Ureter (tissue), 1 donor: ENCODE measurements around the gene ZDHHC4. TPM values are rescaled to one million over a fixed set of nuclear protein-coding genes. Genes with fewer than 3 reads are reported as not detected.

Experiments
- DNase-seq: peaks from one replicate; pipeline ENCODE4 v3.0.0-alpha.2; 2020; ENCODE audit warnings: low spot score
- total RNA-seq: library from RNA; stranded (reverse); gene quantifications from one replicate; pipeline ENCODE4 v1.2.4, GENCODE V29; 2023
- donor health status: DM: yes; HTN: yes; CAD: no.

Gene ZDHHC4
- 54.4 TPM for total RNA-seq

- peak; percentile 89 for DNase-seq
These were observed at the start of gene ZDHHC4 for GRCh38 chr7:6577369-6578113. TSS of gene ZDHHC4 (plus strand) at chr7:6577454. CDS start at chr7:6580562, 3,108 bp downstream.

- no peak for DNase-seq
These were observed 48.7 kb upstream of the ZDHHC4 start for GRCh38 chr7:6528401-6529130.

DNA sequence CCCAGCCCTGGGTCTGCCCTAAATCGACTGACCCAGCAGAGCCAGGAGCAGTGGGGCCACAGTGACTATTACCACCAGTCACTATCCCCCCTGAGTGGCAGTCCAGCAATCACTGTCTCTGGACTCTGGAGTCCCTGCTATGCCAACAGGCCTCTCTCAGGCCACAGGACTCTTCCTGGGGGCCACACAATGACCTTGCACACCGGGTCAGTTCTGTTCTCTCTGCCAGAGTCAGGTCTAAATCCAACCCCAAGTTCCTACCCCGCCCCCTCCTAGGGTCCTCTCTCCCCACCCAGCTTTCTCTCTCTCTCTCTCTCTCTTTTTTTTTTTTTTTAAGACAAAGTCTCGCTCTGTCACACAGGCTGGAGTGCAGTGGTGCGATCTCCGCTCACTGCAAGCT lies 47.6 kb upstream of the ZDHHC4 start:
- DNase-seq: no peak

- DNase-seq: no peak
These were observed 46.4 kb upstream of the ZDHHC4 start for GRCh38 chr7:6530626-6531491.

DNA sequence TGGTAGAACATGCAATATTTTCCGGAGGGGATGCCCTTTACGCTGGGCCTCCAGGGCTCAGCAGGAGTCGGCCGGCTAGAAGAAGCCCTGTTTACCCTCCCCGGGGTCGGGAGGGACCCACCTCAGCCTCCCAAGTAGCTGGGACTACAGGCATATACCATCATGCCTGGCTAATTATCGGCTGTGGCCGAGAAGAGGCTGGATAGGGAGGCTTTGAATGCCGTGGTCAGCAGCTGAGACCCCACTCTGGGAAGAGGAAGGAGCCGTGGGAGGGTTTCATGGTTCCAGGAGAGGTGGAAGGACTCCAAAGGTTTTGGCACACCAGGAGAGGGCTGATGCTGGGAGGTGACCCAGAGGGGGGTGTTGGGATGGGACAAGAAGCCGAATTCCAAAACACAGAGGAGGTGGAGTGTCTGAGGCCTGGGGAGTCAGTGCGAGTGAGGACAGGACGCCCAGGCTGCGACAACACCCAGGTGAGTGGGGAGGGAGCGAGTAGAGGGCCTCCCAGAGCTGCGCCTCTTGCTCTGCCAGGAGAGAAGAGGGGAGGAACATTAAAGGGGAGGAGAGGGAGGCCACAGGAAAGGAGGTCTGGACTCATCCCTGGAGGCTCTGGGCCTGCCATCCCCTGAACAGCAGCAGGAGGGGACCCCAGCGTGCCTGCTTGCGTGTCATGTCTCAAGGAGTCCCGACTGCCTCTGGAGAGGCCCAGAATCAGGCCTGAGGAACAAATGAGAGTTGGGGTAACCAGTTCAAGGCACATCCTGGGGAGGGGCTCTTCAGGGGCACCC lies 45.6 kb upstream of the ZDHHC4 start:
- no peak for DNase-seq

DNA sequence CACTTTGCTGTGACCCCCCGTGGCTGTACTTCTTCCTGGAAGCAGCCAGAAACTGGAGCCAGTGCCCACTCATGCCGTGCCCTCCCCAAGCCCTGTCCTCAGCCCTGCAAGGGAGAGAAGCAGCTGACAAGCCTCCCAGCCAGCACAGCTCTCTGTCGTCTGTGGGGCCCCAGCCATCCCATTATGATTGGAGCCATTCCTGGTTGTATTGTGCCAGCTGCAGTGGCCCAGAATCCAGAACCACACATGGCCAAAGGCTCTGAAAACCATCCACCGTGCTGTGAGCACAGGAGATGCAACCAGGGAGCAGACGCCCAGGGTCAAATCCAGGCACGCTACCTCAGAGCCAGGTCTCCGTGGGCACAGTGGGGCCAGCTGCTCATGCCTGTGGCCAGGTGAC lies 44.7 kb upstream of the ZDHHC4 start:
- no peak for DNase-seq

- DNase-seq: no peak
These were observed 43.3 kb upstream of the ZDHHC4 start for GRCh38 chr7:6533893-6534495.

- no peak for DNase-seq
These were observed 40.7 kb upstream of the ZDHHC4 start for GRCh38 chr7:6536262-6537260.

- no peak for DNase-seq
These were observed 34.9 kb upstream of the ZDHHC4 start for GRCh38 chr7:6542368-6542767.

DNA sequence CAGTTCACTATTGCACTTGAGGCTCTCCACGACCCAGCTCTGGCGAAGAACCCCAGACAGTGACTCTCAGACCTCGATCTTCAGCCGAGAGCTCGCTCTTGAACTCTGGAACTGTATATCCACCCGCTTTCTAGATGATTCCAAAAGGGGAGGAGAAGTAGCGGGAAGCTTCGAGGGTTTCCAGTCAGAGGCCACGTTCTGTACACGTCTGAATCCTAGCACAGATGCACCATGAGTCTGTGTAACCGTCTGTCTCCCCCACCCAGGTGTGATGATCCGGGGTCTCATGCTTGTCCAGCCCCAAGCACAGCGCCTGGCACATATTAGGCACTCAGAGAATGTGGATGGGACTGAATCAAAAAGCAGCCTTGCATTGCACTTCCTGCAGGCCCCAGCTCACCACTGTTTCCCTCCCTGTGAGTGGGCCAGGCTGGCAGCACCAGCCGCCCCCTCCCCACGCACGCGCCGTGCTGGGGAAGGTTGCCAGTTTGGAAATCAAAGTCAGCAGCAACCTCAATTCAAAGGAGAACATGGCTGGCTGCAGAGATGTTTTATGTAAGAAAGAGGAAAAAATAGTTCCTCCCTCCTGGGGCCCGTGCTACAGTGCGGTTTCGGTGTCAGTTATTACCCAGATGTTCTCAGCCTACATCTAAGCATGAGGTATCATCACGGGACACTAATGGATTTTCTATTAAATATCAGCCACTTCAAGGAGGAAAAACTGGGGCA lies 31.7 kb upstream of the ZDHHC4 start:
- no peak for DNase-seq

- no peak for DNase-seq
These were observed 30.6 kb upstream of the ZDHHC4 start for GRCh38 chr7:6546498-6547251.

DNA sequence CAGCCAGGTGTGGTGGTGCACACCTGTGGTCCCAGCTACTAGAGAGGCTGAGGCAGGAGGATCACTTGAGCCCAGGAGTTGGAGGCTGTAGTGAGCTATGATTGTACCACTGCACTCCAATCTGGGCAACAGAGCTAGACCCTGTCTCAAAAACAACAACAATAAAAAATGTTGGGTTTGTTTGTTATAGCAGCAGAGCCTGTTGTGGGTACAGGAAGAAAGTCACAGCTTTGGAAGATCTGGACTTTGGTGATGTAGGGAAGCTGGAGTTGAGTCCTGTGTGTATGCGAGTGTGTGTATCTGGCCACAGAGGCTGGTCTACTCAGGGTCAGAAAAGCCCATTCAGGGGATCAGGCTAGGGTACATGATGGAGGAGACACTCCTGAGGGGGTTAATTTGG lies 29.9 kb upstream of the ZDHHC4 start:
- DNase-seq: no peak

DNA sequence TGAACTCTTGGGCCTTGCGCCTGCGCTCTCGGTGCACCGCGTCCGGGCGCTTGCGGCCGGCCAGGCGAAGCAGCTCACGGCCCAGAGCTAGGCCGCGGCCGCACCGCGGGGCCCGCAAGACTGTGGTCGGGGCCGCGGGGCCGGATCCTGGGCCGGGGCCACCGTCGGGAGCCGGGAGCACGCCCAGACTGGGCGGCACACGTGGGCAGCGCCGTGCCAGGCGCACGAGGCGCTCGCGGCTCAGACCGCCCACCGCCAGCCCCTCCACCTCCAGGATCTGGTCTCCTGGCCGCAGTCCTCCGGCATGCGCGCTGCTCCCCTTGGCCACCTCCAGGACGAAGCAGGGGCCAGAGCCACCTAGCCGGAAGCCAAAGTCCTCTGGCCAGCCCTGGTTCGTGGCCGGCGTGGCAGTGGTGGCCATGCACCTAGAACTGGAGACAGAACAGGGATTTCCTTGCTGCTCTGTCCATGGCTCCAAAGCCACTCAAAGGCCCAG lies 26.2 kb upstream of the ZDHHC4 start, which contains the start of gene GRID2IP:
Gene GRID2IP, minus strand, starts transcription at position 446 of the 496 bp plus-strand sequence. Its CDS starts 25 bp downstream, at position 421.
- DNase-seq: no peak

- DNase-seq: no peak
These were observed 23.7 kb upstream of the ZDHHC4 start for GRCh38 chr7:6553448-6554044.

DNA sequence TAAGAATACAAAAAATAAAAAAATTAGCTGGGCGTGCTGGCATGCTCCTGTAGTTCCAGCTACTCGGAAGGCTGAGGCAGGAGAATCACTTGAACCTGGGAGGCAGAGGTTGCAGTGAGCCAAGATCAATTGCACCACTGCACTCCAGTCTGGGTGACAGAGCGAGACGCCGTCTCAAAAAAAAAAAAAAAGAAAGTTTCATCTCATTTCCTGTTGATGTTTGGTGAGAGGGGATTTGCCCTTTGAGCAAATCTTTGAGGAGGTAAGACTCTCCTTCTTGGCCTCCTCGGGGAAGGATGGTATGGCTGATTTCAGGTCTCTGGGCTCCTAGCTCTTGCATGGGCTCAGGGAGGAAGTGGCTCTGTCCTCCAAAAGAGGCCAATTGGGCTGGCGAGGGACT lies 22.4 kb upstream of the ZDHHC4 start:
- DNase-seq: no peak

- DNase-seq: no peak
These were observed 21.1 kb upstream of the ZDHHC4 start for GRCh38 chr7:6556196-6556595.

- no peak for DNase-seq
These were observed 18.4 kb upstream of the ZDHHC4 start for GRCh38 chr7:6558837-6559236.

GRCh38 chr7:6559896-6560295 lies 17.4 kb upstream of the ZDHHC4 start:
- DNase-seq: no peak
